ENCODE results near the gene NAPG. TPM values are rescaled to one million over a fixed set of nuclear protein-coding genes. Genes with fewer than 3 reads are reported as not detected.
"Not testable (repeated sequence)": the region's sequence is repeated elsewhere in the genome, so short reads cannot be mapped to it uniquely, and the experiment has no call there.

Gene NAPG
- total RNA-seq, 4 donors from 2014 or later, result 25.7 to 37.7 (median 32.7) TPM

DNA sequence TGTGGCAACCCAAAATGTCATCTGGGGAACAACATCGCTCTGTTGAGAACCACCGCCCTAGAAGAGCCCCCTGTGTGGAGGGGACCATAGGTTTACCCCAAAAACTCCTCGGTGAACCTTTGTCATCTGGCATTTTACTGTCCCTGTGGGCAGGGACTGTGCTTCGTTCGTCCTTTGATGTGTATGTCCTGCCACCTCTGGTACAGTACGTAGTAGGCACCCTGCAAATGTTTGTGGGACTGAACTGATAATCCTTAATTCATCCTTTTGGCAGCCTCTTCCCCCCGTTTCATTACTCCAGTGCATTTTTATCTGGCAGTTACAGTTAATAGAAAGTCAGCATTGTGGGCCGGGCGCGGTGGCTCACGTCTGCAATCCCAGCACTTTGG is 728 bp downstream of the NAPG start:
- TF ChIP-seq CTCF (IDR thresholded peaks at IDR 0.05), result no peak
- DNase-seq (ENCODE audit: low spot score) (no peak), ATAC-seq (ENCODE audit: low FRiP score) (peak; percentile 5)

DNA sequence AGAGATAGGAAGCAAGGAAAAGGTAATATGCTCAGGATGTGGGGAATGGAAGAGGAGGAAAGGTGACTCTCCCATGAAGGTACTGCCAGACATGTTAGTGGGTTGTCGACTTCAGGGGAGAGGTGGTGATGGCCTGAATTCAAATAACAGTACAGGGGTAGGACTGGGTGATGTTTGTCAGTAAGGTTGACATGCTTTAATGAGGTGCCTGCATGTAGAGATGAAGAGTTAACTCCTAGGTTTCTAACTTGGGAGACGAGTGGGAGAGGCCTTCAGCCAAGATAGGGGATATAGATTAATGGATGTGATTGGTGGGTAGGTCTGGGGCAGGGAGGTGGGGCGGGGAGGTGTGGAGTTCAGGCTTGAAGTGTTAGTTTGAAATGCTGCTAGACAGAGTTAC is 2.6 kb downstream of the NAPG start:
- no peak for TF ChIP-seq CTCF (IDR thresholded peaks at IDR 0.05)
- ATAC-seq (ENCODE audit: low FRiP score) (no peak), DNase-seq (ENCODE audit: low spot score) (no peak)

GRCh38 chr18:10530002-10530401 is 4.2 kb downstream of the NAPG start:
- ATAC-seq (ENCODE audit: low FRiP score), result no peak
- TF ChIP-seq CTCF (IDR thresholded peaks at IDR 0.05), result no peak

DNA sequence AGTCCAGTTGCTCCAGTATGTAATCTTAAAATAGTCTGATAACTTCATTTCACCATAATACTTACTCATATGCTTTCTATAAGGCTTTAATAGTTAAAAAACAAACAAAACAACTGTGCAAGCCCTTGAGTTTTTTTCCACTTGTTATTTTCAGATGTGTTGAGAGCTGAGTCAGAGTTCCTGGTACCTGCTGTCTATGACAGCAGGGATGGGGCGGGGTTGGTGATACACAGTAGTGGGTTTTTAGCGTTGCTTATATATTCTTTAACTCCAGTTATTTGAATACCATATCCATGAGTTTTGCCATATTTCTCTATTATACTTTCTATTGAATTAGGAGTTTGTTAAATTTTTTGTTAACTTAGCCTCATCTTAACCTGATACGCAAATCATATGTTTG is 5.0 kb downstream of the NAPG start:
- ATAC-seq (ENCODE audit: low FRiP score) (no peak), DNase-seq (ENCODE audit: low spot score) (no peak)
- no peak for TF ChIP-seq CTCF (IDR thresholded peaks at IDR 0.05)

More at GRCh38 chr18:10530002-10530401, 4.2 kb downstream of the NAPG start:
- no peak for DNase-seq (ENCODE audit: low spot score)

GRCh38 chr18:10533111-10533510 is 7.3 kb downstream of the NAPG start:
- no peak for DNase-seq (ENCODE audit: low spot score)
- no peak for ATAC-seq (ENCODE audit: low FRiP score)
- no peak for TF ChIP-seq CTCF (IDR thresholded peaks at IDR 0.05)

- no peak for TF ChIP-seq CTCF (IDR thresholded peaks at IDR 0.05)
- no peak for ATAC-seq (ENCODE audit: low FRiP score)
- no peak for DNase-seq (ENCODE audit: low spot score)
Measured at GRCh38 chr18:10536280-10536679, 10.5 kb downstream of the NAPG start.

DNA sequence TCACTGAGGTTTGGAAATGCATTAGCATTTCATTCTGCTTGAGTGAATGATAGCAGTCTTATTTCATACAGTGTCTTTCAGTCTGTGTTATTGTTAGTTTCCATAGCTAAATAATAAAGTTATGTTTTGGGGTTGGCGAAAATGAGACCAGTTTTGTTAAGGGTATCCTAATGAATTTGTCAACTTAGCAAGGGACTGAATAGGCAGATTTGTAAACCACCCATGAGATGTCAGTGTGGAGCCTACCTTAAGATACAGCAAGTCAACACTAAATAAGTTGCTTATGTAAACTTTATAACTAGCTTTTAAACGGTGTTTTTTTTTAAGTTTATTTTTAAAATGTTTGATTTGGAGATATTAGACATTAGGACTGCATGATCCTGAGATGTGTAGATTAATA is 11.9 kb downstream of the NAPG start:
- TF ChIP-seq CTCF (IDR thresholded peaks at IDR 0.05), result no peak
- no peak for DNase-seq (ENCODE audit: low spot score)
- ATAC-seq (ENCODE audit: low FRiP score), result no peak

DNA sequence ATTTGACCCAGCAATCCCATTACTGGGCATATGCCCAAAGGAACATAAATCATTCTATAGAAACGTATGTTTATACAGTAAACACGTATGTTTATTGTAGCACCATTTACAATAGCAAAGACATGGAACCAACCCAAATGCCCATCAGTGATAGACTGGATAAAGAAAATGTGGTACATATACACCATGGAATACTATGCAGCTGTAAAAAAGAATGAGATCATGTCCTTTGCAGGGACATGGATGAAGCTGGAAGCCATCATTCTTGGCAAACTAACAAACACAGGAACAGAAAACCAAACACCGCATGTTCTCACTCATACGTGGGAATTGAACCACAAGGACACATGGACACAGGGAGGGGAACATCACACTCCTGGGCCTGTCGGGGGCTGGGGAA is 13.3 kb downstream of the NAPG start:
- ATAC-seq (ENCODE audit: low FRiP score); DNase-seq (ENCODE audit: low spot score): not testable (repeated sequence)
